ENCODE measurements around the gene AOPEP.

AOPEP gene

GRCh38 chr9:94719878-94720277 is 6.6 kb upstream of the AOPEP start:
- no peak for DNase-seq

- no peak for DNase-seq
Measured at GRCh38 chr9:94720846-94721549, 5.5 kb upstream of the AOPEP start.

GRCh38 chr9:94721754-94722153 is 4.7 kb upstream of the AOPEP start:
- no peak for DNase-seq

DNA sequence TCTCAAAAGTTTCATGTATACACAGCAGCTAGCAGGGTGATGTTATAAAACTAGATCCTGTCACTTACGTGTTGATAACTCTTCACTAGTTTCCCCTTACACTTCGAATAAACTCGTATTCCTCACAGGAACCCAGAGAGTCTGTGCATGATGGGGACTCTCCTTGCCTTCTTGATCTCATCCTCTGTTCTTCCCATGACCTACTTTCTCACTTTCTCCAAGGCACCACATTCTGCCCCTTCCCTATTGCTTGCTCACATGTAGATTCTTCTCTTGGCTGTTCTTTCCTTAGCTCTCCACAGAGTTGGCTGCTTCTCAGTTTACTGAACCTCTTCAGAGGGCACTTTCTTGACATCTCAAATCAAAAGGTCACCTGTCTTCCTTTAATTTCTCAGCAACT is 1.2 kb upstream of the AOPEP start:
- DNase-seq: no peak

GRCh38 chr9:94728719-94729118 is 2.2 kb downstream of the AOPEP start:
- no peak for DNase-seq

GRCh38 chr9:94729199-94729598 is 2.7 kb downstream of the AOPEP start:
- no peak for DNase-seq

- DNase-seq: no peak
Measured at GRCh38 chr9:94734054-94734754, 7.7 kb downstream of the AOPEP start.

DNA sequence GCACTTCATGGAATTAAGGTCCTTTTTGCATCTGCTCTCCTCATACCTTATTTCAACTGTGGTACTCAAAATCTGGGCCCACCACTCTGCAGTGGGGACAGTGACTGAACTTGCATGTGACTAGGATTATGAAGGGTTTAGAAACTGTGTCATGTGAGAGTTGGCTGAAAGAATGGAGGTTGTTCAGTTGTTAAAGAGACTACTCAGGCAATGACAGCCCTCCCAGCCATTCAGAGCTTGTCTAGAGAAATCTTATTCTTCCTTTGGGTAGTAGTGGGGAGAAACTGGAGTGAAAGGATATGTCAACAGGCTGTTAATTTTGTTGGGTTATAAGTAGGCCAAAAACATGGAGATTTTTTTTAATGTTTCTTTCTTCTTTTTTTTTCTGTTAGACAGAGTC is 10.3 kb downstream of the AOPEP start:
- no peak for DNase-seq

- no peak for DNase-seq
Measured at GRCh38 chr9:94740145-94740840, 13.8 kb downstream of the AOPEP start.

DNA sequence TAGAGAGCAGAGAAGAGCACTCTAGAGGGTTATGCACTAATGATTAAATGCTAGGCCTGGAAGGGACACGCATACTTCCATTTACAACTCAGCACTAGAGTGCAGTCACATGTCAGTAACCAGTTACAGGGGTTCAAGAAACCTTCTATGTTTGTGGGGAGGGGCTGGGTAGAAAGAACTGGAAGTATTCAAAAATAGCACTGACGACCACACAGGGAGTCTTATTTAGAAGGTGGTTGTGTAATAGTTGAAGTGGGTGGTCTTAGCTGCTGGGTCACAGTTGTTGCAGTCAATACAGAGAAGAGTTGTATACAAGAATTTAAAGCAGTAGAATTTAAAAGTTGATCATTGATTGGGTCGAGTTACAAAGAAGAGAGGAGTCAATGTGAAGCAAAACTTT is 15.4 kb downstream of the AOPEP start:
- DNase-seq: no peak

DNA sequence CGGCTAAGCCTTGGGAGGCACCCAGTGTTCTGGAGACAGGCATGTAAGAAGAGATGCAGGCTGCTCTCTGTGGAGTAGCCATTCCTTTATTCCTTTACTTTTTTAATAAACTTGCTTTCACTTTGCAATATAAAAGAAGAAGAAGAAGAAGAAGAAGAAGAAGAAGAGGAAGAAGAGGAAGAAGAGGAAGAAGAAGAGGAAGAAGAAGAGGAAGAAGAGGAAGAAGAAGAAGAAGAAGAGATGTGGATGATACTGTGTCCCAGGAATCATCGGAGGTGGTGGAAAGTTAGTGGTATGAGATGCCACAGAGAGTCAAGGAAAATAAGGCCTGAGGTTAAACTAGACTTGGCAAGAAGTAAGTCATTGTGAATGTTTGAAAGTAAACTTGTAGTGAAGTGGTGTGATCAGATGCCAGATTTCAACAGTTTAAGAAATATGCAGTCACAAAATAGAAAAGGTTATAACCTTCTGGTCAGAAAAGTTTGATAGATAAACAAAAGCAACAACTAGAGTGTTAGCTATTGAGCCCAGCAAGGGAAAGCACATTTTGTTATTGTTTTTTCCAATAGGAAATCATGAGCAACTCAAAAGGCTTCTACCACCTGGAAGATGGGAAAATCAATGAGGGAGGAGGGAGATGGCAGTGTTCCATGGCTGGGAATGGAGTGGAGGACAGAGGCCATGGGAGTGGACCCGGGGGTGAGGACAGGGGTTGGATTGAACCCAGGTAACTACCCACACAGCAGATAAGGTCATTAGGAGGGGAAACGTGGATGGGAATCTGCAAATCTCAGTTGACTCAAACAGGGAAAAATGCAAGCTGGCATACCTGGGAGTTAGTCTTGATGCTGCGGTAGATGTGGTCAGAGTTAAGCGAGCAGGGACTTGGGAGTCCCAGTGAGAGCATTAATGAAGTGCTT is 16.8 kb downstream of the AOPEP start:
- DNase-seq: no peak

- no peak for DNase-seq
Measured at GRCh38 chr9:94745806-94746540, 19.5 kb downstream of the AOPEP start.

GRCh38 chr9:94746541-94747370 is 20.3 kb downstream of the AOPEP start:
- DNase-seq: no peak

- no peak for DNase-seq
Measured at GRCh38 chr9:94754976-94755475, 28.5 kb downstream of the AOPEP start.

DNA sequence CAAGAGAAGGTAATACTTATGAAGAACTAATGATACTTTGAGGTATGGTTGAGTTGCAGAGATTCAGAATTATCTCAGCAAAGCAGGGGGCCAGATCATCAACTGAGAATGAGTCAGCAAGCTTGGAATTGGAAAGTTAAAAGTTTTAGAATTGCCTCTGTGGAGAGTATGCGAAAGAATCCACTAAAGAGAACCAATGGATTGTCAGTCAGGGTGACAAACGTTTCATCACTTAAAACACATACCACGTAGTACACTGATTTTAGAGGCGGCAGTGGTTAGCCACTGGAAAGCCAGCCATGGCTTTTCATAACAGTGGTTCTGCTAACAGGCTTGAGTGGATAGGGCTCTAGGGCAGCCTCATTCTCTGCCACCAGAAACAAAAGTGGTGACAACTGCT is 30.7 kb downstream of the AOPEP start:
- DNase-seq: no peak

DNA sequence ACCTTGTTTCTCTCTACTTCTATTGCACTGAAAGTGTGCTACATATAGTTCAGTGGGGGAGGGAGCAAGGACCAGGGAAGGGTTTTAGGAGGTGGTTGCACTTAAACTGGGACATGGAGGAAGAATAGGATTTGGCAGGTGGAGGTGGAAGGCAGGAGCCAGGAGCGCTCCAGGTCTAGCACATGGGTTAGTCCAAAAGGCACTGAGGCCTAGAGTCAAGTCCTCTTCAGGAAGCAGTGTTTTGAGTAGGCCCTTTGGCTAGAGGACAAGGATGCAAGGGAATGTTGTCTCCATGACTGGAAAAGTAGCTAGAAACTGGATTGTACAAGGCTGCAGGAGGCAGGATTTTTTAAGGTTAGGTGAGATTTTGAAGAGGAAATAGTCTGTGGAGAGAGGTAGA is 31.5 kb downstream of the AOPEP start:
- DNase-seq: no peak

GRCh38 chr9:94758880-94759279 is 32.4 kb downstream of the AOPEP start:
- no peak for DNase-seq

- DNase-seq: no peak
Measured at GRCh38 chr9:94760010-94760409, 33.5 kb downstream of the AOPEP start.

- no peak for DNase-seq
Measured at GRCh38 chr9:94760660-94761059, 34.2 kb downstream of the AOPEP start.

- no peak for DNase-seq
Measured at GRCh38 chr9:94761481-94761880, 35.0 kb downstream of the AOPEP start.

All from CD4-positive, alpha-beta T cell treated with Interleukin-12 subunit alpha and Interleukin-12 subunit beta, for 1 hour (primary cell).